Pons (tissue), 1 donor: Measurements from ENCODE around the gene CMKLR1.

Source experiments
- DNase-seq: peaks from one replicate; pipeline ENCODE4 v3.0.0-alpha.2; 2016; ENCODE audit warnings: low spot score

CMKLR1 gene

GRCh38 chr12:108363165-108363564 is 24.1 kb upstream of the CMKLR1 start:
- DNase-seq: no peak

GRCh38 chr12:108361606-108362005 is 22.5 kb upstream of the CMKLR1 start:
- no peak for DNase-seq

GRCh38 chr12:108360487-108360886 is 21.4 kb upstream of the CMKLR1 start:
- no peak for DNase-seq

- DNase-seq: no peak
These were observed 20.9 kb upstream of the CMKLR1 start for GRCh38 chr12:108360057-108360456.

- no peak for DNase-seq
These were observed 19.5 kb upstream of the CMKLR1 start for GRCh38 chr12:108358580-108358965.

GRCh38 chr12:108357834-108358579 is 18.9 kb upstream of the CMKLR1 start:
- DNase-seq: no peak

- no peak for DNase-seq
These were observed 18.0 kb upstream of the CMKLR1 start for GRCh38 chr12:108356835-108357806.

- DNase-seq: no peak
These were observed 16.0 kb upstream of the CMKLR1 start for GRCh38 chr12:108355069-108355468.

GRCh38 chr12:108352591-108352990 is 13.5 kb upstream of the CMKLR1 start:
- no peak for DNase-seq

GRCh38 chr12:108350511-108350910 is 11.4 kb upstream of the CMKLR1 start:
- DNase-seq: no peak

GRCh38 chr12:108349278-108349688 is 10.2 kb upstream of the CMKLR1 start:
- DNase-seq: no peak

- no peak for DNase-seq
These were observed 9.7 kb upstream of the CMKLR1 start for GRCh38 chr12:108348842-108349241.

GRCh38 chr12:108346727-108347710 is 7.9 kb upstream of the CMKLR1 start:
- DNase-seq: no peak

GRCh38 chr12:108345716-108346633 is 6.9 kb upstream of the CMKLR1 start:
- peak; percentile 44 for DNase-seq

- no peak for DNase-seq
These were observed 3.9 kb upstream of the CMKLR1 start for GRCh38 chr12:108342985-108343384.

GRCh38 chr12:108341854-108342847 is 3.0 kb upstream of the CMKLR1 start:
- DNase-seq: no peak

GRCh38 chr12:108341356-108341755 is 2.2 kb upstream of the CMKLR1 start:
- DNase-seq: no peak

GRCh38 chr12:108340037-108340436 is 926 bp upstream of the CMKLR1 start:
- peak; percentile 31 for DNase-seq
